ENCODE data around the gene INTS7. TPM values are rescaled to one million over a fixed set of nuclear protein-coding genes. Genes with fewer than 3 reads are reported as not detected.

INTS7 gene
- total RNA-seq, 6 experiments from 2014 or later: 9.6 to 14.5 (median 13.3) TPM

DNA sequence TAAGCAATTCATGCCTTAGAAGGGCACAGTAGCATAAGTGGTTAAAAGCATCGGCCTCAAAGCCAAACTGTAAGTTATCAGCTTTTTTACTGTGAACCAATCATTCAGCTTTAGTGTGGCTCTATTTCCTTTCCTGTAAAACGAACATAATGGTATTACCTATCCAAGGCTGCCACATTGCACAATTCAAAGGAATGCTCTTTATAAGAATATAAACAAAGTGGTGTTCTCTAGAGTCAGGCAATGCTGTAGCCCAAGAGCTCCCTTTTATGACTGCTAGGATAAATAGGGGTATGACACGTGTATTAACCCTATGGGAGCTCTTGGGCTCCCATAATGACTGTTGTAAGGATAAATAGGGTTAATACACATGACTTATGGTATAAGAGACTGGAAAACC, 25.4 kb downstream of the INTS7 start:
- Mint-ChIP-seq H3K27ac (no peak overlapping the region), H3K27me3 (ENCODE audit: insufficient read depth) (no peaks in the 10 kb centered on the region), H3K4me3 (no peak overlapping the region), H3K4me1 (ENCODE audit: low read depth) (peaks cover 7% of the 10 kb centered on the region), H3K9me3 (no peaks in the 10 kb centered on the region), H3K36me3 (ENCODE audit: low read depth) (no peaks in the 10 kb centered on the region)
- TF ChIP-seq, protein P1, sequence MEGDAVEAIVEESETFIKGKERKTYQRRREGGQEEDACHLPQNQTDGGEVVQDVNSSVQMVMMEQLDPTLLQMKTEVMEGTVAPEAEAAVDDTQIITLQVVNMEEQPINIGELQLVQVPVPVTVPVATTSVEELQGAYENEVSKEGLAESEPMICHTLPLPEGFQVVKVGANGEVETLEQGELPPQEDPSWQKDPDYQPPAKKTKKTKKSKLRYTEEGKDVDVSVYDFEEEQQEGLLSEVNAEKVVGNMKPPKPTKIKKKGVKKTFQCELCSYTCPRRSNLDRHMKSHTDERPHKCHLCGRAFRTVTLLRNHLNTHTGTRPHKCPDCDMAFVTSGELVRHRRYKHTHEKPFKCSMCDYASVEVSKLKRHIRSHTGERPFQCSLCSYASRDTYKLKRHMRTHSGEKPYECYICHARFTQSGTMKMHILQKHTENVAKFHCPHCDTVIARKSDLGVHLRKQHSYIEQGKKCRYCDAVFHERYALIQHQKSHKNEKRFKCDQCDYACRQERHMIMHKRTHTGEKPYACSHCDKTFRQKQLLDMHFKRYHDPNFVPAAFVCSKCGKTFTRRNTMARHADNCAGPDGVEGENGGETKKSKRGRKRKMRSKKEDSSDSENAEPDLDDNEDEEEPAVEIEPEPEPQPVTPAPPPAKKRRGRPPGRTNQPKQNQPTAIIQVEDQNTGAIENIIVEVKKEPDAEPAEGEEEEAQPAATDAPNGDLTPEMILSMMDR (IDR thresholded peaks at IDR 0.05): no peak
- no peak for DNase-seq

DNA sequence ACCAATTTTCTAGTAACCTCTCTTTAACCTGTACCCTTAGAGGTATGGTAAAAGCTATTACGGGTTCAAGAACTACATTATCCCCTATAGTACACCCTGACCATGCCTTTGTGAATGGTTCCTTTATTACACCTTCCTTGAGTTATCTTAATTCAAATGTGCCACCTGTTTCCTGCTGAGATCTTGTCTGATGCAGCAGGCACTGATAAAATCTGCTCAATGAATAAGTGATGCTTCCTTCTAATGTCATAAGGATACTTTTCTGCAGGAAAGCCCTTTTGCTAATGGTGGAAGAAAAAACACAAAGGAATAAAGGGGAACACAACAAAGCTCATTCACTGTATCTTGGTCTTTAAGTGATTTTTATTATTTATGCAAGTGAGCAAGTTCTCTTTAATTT, 25.8 kb downstream of the INTS7 start:
- TF ChIP-seq, protein P1 (IDR thresholded peaks at IDR 0.05): no peak
- Mint-ChIP-seq H3K27me3 (ENCODE audit: insufficient read depth) (no peaks in the 10 kb centered on the region), H3K27ac (no peak overlapping the region), H3K4me1 (ENCODE audit: low read depth) (peaks cover 10% of the 10 kb centered on the region), H3K36me3 (ENCODE audit: low read depth) (no peaks in the 10 kb centered on the region), H3K4me3 (no peak overlapping the region), H3K9me3 (no peaks in the 10 kb centered on the region)
- no peak for DNase-seq

DNA sequence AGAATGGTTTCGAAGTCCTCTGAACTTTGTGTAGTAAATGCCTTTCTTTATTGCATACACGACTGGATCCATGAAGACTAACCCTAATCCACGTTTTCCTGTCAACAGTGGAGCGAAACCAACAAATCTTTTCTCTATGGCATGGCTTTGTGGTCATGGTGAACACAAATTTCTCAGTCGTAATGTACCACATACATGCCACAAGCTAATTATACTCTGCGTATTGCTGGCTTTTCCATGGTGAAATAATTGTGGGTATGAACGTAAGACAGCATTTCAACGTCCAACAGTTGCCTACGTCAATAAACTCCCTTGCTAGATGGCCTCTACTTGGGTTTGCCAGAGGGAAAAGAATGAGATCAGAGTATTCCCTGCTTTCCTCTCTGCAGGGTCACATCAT, 27.5 kb downstream of the INTS7 start:
- Mint-ChIP-seq H3K9me3 (no peaks in the 10 kb centered on the region), H3K27me3 (ENCODE audit: insufficient read depth) (no peaks in the 10 kb centered on the region), H3K36me3 (ENCODE audit: low read depth) (peaks cover 4% of the 10 kb centered on the region; the same call in 1 of the 2 replicates), H3K4me1 (ENCODE audit: low read depth) (peaks cover 10% of the 10 kb centered on the region), H3K27ac (no peak overlapping the region), H3K4me3 (no peak overlapping the region)
- no peak for DNase-seq
- TF ChIP-seq, protein P1 (IDR thresholded peaks at IDR 0.05): no peak

DNA sequence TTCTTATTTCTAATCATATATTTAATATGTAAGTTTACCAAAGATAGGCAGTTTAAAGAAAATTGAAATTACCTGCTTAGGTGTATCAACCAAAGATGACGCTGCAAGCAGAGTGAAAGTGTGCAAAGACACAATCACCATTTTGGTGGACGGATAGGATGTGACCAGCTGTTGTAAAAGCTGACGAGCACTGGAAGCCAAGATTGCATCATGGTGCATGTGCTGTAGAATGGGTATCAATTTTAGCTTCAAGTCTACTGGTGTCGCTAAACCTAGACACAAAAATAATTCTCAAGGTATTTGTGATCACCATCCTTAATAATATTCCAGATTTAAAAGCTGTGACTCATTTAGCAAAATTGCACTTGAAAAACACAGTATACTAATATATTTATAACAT, 28.2 kb downstream of the INTS7 start:
- H3K9me3 Mint-ChIP-seq: no peaks in the 10 kb centered on the region
- peaks cover 11% of the 10 kb centered on the region for H3K36me3 Mint-ChIP-seq (ENCODE audit: low read depth)
- no peak overlapping the region for H3K4me3 Mint-ChIP-seq
- TF ChIP-seq, protein P1 (IDR thresholded peaks at IDR 0.05): no peak
- no peaks in the 10 kb centered on the region for H3K27me3 Mint-ChIP-seq (ENCODE audit: insufficient read depth)
- no peak for DNase-seq
- peaks cover 10% of the 10 kb centered on the region for H3K4me1 Mint-ChIP-seq (ENCODE audit: low read depth)
- H3K27ac Mint-ChIP-seq: no peak overlapping the region

DNA sequence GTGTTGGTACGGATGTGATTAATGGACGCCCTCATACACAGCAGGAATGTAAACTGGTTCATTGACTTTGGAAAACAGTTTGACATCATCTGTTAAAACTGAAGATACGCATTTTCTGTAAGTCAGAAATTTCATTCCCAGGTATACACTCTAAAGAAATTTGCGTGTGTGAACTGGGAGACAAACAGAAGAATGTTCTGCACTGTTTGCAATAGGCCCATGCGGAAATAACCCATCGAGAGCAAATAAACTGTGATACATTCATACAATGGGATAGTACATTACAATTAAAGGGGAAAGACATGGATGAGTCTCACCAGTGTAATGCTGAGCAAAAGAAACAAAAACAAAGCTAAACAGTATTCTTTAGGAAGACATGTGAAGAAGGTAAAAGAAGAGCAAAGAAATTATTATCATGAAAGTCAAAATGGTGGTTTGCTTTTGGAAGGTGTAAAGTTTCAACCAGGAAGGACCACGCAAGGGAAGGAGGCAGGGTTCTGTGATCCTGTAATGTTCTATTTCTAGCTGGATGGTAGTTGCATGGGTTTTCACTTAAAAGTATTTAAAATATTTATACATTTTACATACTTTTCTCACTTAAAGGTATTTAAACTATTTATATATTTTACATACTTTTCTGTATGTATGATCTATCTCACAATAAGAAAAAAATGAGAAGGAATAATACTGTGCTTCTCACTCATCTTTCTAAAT, 30.3 kb downstream of the INTS7 start:
- Mint-ChIP-seq H3K4me1 (ENCODE audit: low read depth) (peaks cover 10% of the 10 kb centered on the region), H3K36me3 (ENCODE audit: low read depth) (peaks cover 19% of the 10 kb centered on the region), H3K9me3 (no peaks in the 10 kb centered on the region), H3K27me3 (ENCODE audit: insufficient read depth) (no peaks in the 10 kb centered on the region), H3K4me3 (no peak overlapping the region), H3K27ac (no peak overlapping the region)
- DNase-seq: no peak
- TF ChIP-seq, protein P1 (IDR thresholded peaks at IDR 0.05): no peak
